Thyroid gland (tissue), 4 donors: ENCODE results near the gene ZNF783.

Experiments used
- CTCF ChIP-seq, 6 experiments: fragments of 200-600 bp in 3 of 6; fragments of 450-650 bp in 3 of 6; sonication (generic) in 3 of 6; IDR thresholded peaks; one replicate each; pipeline ENCODE4 v1.5.1; 2016 to 2019; ENCODE audit warnings: antibody characterized with exemption in 6 of 6, mild to moderate bottlenecking in 2 of 6, inconsistent platforms in 1 of 6, moderate library complexity in 1 of 6
- POLR2A ChIP-seq, 2 donors: fragments of 450-650 bp; IDR thresholded peaks; one replicate each; pipeline ENCODE4 v1.6.1; 2017; ENCODE audit warnings: antibody characterized with exemption in 2 of 2, mild to moderate bottlenecking in 2 of 2, moderate library complexity in 1 of 2

GRCh38 chr7:149322737-149323136 lies 60.7 kb downstream of the ZNF783 start:
- TF ChIP-seq CTCF (IDR thresholded peaks at IDR 0.05) (no peak), POLR2A (IDR thresholded peaks at IDR 0.05) (no peak)
